GM12873 (cell line): ENCODE measurements around the gene LINGO3.

Experiments used
- TF ChIP-seq, protein P1 (sequence below): IDR thresholded peaks from 2 replicates; pipeline ENCODE4 v1.5.1; 2012; ENCODE audit warnings: low read depth, mild to moderate bottlenecking, moderate library complexity, low read length, control low read depth; ENCODE audit not compliant: insufficient read depth; ENCODE audit errors: missing control alignments

Gene LINGO3

DNA sequence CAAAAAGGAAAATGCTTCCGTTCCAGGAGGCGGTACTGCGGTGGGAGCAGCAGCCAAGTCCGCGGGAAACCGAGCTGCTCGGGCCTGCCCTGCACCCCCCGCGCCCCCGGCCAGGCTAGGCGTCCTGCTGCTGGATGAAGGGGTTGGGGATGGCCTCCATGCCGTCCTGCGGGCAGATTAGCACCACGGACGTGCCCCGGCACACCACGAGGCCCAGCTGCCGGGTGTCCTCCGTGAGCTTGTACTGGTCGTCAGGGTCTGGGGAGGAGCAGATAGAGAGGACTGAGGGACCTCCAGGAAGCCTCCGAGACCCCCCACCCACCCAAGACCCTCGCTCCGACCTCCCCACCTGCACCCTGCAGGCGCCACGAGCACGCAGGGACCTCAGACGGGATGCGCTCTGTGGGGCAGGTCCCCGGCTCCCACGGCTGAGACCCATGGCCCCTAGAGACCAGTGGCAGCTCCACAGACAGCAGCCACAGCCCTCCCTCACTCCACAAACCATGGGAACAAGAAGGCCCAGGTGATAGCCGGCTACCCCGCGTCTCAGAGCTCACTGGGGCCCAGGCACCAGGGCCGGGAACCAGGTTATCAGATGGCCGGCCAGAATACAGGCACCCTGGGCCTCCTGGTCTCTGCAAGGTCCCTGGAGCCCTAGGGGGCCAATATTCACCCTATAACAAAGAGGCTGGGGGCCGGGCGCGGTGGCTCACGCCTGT, 13.8 kb upstream of the LINGO3 start:
- TF ChIP-seq, protein P1, sequence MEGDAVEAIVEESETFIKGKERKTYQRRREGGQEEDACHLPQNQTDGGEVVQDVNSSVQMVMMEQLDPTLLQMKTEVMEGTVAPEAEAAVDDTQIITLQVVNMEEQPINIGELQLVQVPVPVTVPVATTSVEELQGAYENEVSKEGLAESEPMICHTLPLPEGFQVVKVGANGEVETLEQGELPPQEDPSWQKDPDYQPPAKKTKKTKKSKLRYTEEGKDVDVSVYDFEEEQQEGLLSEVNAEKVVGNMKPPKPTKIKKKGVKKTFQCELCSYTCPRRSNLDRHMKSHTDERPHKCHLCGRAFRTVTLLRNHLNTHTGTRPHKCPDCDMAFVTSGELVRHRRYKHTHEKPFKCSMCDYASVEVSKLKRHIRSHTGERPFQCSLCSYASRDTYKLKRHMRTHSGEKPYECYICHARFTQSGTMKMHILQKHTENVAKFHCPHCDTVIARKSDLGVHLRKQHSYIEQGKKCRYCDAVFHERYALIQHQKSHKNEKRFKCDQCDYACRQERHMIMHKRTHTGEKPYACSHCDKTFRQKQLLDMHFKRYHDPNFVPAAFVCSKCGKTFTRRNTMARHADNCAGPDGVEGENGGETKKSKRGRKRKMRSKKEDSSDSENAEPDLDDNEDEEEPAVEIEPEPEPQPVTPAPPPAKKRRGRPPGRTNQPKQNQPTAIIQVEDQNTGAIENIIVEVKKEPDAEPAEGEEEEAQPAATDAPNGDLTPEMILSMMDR: no peak

GRCh38 chr19:2320939-2321338, 13.0 kb upstream of the LINGO3 start:
- TF ChIP-seq, protein P1: no peak

DNA sequence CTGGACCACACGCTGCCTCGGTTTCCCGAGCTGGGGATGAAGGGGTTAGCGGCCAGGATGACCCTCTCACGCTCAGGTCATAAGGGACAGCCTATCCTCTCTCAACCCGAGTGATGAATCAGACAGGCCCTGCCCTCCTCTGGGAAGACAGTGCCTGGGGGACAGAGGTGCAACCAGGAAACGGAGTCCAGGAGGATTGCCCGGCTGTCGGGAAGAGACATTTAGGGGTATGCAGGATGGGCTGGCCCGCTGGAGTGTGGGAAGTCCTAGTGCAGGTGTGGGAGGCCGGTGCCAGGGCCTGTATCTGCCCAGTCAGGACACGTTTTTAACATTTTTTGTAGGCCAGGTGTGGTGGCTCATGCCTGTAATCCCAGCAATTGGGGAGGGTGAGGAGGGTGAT, 12.1 kb upstream of the LINGO3 start:
- TF ChIP-seq, protein P1: no peak

DNA sequence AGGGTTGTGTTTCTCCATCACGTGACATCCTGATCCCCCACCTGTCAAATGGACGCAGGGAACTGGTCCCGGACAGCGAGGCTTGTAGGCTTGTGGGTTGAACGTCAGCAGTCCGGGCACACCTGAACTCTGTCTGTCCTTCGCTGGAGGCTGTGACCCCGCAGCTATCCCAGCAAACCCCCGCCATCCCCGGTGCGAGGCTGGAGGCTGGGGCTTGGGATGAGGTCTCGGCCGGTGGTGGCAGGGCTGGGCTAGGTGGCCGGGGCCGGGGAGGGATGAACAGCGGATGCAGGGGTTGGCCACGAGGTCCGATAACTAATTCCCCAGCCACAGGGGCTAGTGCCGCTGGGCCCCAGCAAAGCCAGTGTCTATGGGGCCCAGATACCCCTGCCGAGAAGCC, 11.6 kb upstream of the LINGO3 start:
- TF ChIP-seq, protein P1: no peak

- TF ChIP-seq, protein P1: no peak
Measured at GRCh38 chr19:2318923-2319322, 11.0 kb upstream of the LINGO3 start.

GRCh38 chr19:2317756-2318155, 9.8 kb upstream of the LINGO3 start:
- TF ChIP-seq, protein P1: no peak

GRCh38 chr19:2317300-2317699, 9.3 kb upstream of the LINGO3 start:
- TF ChIP-seq, protein P1: no peak
